ENCODE data around the gene CBLN1.

The CBLN1 gene

DNA sequence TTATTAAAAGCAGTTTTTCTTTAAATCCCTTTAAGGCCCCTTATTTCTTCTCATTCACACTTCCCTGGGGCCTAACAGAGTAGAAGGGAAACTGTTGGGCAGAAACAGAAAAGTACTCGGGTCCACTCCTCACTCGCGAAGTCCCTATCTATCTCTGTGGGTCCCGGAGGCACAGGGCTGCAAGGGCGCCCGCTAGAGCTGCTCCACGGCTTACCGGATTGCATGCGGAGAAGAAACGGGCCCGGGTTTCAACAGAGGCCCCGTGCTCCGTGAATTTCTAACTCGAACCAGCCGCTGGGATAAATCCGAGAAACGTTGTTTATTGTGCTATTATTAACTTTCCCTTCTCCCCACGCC is 4.3 kb downstream of the CBLN1 start:
- peak overlapping the region; percentile 42 for H3K4me3 ChIP-seq (ENCODE audit: low read depth, low read length)
- H3K27ac ChIP-seq (ENCODE audit: low read depth, low read length): no peak overlapping the region
- H3K27me3 ChIP-seq (ENCODE audit: control insufficient read depth, insufficient read depth, low read length): peaks cover 93% of the 10 kb centered on the region
- no peaks in the 10 kb centered on the region for H3K9me3 ChIP-seq (ENCODE audit: control insufficient read depth, insufficient read depth, low read depth, low read length)
- H3K4me1 ChIP-seq (ENCODE audit: control insufficient read depth, insufficient read depth, low read length): peaks cover 39% of the 10 kb centered on the region
- no peak overlapping the region for H3K9ac ChIP-seq (ENCODE audit: low read length)
- no peaks in the 10 kb centered on the region for H3K36me3 ChIP-seq (ENCODE audit: control insufficient read depth, insufficient read depth, low read length)

DNA sequence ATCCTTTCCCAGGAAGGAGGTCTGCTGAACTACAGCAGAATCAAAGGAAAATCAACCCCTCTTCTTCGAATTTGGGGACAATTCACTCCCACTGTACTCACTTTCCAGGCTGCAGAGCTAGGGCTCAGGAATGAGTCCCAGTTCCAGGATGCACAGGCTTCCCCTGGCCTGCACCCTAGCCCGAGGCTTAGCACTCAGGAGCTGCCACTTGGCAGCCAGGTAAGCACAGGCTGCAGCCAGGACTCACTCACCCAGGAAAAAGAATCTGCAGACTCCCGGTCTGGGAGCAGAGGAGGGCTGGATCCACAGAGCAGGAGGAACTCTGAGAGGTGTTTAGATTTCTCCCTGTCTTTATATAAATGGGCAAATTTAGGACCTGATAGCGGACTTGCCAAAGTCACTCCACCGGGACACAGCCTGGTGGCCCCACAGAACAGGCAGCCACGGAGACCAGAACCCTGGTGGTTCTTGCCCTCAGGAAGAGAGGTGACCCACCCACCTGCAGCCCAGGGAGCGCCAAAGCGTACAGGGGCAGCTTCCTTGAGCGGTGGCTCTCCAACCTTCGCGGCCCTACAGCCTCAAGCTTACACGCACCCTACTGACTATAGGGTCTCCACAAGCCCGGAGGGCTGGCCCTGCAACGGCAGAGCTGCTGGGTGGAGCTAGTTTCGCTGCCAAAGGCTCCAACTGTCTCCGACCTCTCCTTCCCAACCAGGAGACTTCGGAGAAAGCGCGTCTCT is 4.8 kb downstream of the CBLN1 start:
- peaks cover 39% of the 10 kb centered on the region for H3K4me1 ChIP-seq (ENCODE audit: control insufficient read depth, insufficient read depth, low read length)
- H3K27me3 ChIP-seq (ENCODE audit: control insufficient read depth, insufficient read depth, low read length): peaks cover 98% of the 10 kb centered on the region
- H3K36me3 ChIP-seq (ENCODE audit: control insufficient read depth, insufficient read depth, low read length): no peaks in the 10 kb centered on the region

DNA sequence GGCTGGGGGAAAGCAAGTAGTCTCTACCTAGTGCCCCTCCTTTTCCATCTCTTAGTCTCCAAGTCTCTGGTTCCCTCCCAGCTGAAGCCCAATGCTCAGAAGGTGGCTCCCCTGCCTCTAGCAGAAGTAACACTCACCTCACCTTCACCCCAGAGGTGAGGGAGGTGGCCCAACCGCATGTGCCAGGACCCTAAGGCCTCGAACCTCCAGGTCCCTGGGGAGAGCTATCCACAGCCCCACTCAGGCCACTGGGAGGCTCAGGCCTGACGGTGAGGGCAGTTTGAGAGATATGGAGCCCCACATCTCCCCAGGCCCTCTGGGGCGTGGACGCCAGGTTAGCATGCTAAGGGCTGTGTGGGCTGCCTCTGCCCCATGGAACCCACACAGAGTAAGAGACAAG is 5.8 kb downstream of the CBLN1 start:
- no peak overlapping the region for H3K4me3 ChIP-seq (ENCODE audit: low read depth, low read length)
- no peaks in the 10 kb centered on the region for H3K36me3 ChIP-seq (ENCODE audit: control insufficient read depth, insufficient read depth, low read length)
- H3K27me3 ChIP-seq (ENCODE audit: control insufficient read depth, insufficient read depth, low read length): peaks cover 99% of the 10 kb centered on the region
- no peak overlapping the region for H3K9ac ChIP-seq (ENCODE audit: low read length)
- H3K9me3 ChIP-seq (ENCODE audit: control insufficient read depth, insufficient read depth, low read depth, low read length): no peaks in the 10 kb centered on the region
- H3K27ac ChIP-seq (ENCODE audit: low read depth, low read length): no peak overlapping the region
- H3K4me1 ChIP-seq (ENCODE audit: control insufficient read depth, insufficient read depth, low read length): peaks cover 36% of the 10 kb centered on the region

More for the DNA sequence above, 4.8 kb downstream of the CBLN1 start:
- no peak overlapping the region for H3K9ac ChIP-seq (ENCODE audit: low read length)
- H3K27ac ChIP-seq (ENCODE audit: low read depth, low read length): no peak overlapping the region
- no peaks in the 10 kb centered on the region for H3K9me3 ChIP-seq (ENCODE audit: control insufficient read depth, insufficient read depth, low read depth, low read length)
- peak overlapping the region; percentile 42; the same call in 1 of the 2 replicates for H3K4me3 ChIP-seq (ENCODE audit: low read depth, low read length)

DNA sequence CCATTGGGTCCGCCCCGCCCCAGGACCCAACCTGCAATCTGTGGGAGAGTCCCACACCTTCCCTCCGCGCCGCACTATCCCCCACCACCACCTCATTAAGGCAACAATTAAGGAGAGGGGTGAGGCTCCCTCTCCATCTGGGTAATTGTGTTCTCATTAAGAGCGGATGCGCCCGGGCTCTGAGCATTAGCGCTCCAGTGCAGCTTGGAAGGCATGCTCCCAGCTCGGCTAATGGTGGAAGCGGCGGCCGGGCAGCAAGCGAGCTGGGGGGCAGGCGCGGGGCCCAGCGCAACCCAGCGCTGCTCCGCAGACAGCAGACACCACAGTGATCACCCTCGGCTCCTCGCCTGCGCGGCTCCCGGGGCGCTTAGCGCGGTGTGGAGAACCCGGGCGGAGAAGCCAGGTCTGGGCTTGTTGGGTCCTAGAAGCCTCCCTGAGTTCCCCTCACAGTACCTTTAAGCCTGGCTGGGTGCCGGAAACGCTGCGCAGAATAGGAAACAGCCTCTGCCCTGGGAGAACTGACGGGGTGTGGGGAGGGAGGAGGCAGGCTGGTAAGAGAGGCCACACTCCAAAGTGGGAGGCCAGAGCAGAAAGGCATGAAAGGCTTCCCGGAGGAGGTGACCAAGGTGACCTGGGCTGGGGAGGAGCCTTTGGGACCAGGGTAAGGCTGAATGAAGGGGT is 6.4 kb downstream of the CBLN1 start:
- H3K9ac ChIP-seq (ENCODE audit: low read length): no peak overlapping the region
- H3K4me1 ChIP-seq (ENCODE audit: control insufficient read depth, insufficient read depth, low read length): peaks cover 36% of the 10 kb centered on the region
- H3K27ac ChIP-seq (ENCODE audit: low read depth, low read length): no peak overlapping the region
- H3K36me3 ChIP-seq (ENCODE audit: control insufficient read depth, insufficient read depth, low read length): no peaks in the 10 kb centered on the region
- peaks cover 98% of the 10 kb centered on the region for H3K27me3 ChIP-seq (ENCODE audit: control insufficient read depth, insufficient read depth, low read length)
- peak overlapping the region; percentile 53 for H3K4me3 ChIP-seq (ENCODE audit: low read depth, low read length)
- H3K9me3 ChIP-seq (ENCODE audit: control insufficient read depth, insufficient read depth, low read depth, low read length): no peaks in the 10 kb centered on the region

DNA sequence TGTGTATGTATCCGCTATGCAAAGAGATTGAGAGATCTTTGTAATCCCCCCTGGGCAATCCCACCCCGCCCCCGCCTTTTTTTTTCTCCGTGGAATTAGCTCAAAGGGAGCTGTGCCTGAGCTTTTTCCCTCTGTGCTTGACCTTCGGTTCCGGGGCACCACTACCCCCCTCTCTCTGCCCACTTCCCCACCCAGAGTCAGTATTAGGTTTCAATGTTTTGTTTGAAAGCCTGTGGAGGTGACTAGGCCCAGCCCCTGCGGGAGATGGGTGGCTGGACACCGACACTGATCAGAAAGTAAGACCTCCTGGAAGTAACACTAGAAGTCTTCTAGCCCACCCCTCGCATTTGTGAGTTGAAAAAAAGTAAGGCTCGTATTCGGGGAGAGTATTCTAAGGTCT is 7.0 kb downstream of the CBLN1 start:
- Histone ChIP-seq H3K27me3 (ENCODE audit: control insufficient read depth, insufficient read depth, low read length) (peaks cover 98% of the 10 kb centered on the region), H3K9me3 (ENCODE audit: control insufficient read depth, insufficient read depth, low read depth, low read length) (no peaks in the 10 kb centered on the region), H3K4me3 (ENCODE audit: low read depth, low read length) (peak overlapping the region; percentile 53)

DNA sequence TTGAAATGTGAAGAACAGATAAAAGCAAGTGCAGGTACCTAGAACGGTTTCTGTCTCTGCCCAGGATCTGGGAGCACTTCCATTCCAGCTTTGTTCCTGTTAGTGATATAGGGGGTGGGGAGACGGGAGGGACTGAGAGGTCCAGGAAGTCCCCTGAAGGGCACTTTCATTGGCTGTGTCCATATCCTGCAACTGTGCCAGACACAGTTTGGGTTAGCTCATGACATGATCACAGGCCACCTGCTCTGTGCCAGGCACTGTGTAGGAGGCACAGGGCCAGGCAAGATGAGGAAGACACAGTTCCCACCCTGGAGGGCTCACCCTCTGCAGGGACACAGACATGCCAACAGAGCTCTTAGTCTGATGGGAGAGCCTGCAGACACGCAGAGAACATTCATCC is 7.9 kb downstream of the CBLN1 start:
- peaks cover 98% of the 10 kb centered on the region for H3K27me3 ChIP-seq (ENCODE audit: control insufficient read depth, insufficient read depth, low read length)
- H3K4me1 ChIP-seq (ENCODE audit: control insufficient read depth, insufficient read depth, low read length): peaks cover 30% of the 10 kb centered on the region; the same call in 1 of the 2 replicates
- H3K9me3 ChIP-seq (ENCODE audit: control insufficient read depth, insufficient read depth, low read depth, low read length): no peaks in the 10 kb centered on the region
- no peaks in the 10 kb centered on the region for H3K36me3 ChIP-seq (ENCODE audit: control insufficient read depth, insufficient read depth, low read length)
- H3K27ac ChIP-seq (ENCODE audit: low read depth, low read length): no peak overlapping the region
- H3K4me3 ChIP-seq (ENCODE audit: low read depth, low read length): no peak overlapping the region
- H3K9ac ChIP-seq (ENCODE audit: low read length): no peak overlapping the region

More for the DNA sequence above, 7.0 kb downstream of the CBLN1 start:
- H3K27ac ChIP-seq (ENCODE audit: low read depth, low read length): no peak overlapping the region
- no peak overlapping the region for H3K9ac ChIP-seq (ENCODE audit: low read length)
- H3K36me3 ChIP-seq (ENCODE audit: control insufficient read depth, insufficient read depth, low read length): no peaks in the 10 kb centered on the region
- H3K4me1 ChIP-seq (ENCODE audit: control insufficient read depth, insufficient read depth, low read length): peaks cover 30% of the 10 kb centered on the region; the same call in 1 of the 2 replicates

DNA sequence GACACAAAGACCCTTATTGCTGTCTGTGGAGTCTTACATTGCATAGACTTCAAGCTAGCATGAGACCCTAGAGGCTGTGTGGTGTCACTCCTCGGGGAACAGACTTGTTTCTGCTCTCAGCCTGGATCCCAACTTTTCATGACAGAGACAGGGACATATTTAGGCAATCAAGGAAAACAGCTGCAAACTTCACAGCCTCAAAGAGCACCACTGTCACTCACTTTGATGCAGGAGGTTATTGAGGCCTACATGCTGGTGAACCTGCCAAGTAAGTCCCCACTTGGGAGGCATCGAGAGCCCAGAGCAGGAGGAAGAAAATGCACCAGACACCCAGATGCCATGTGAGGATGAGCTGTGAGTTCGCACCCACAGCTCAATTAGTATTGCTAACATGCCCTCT is 10.3 kb downstream of the CBLN1 start:
- H3K36me3 ChIP-seq (ENCODE audit: control insufficient read depth, insufficient read depth, low read length): no peaks in the 10 kb centered on the region
- H3K4me1 ChIP-seq (ENCODE audit: control insufficient read depth, insufficient read depth, low read length): peaks cover 12% of the 10 kb centered on the region; the same call in 1 of the 2 replicates
- peaks cover 88% of the 10 kb centered on the region for H3K27me3 ChIP-seq (ENCODE audit: control insufficient read depth, insufficient read depth, low read length)
- H3K27ac ChIP-seq (ENCODE audit: low read depth, low read length): no peak overlapping the region
- H3K9me3 ChIP-seq (ENCODE audit: control insufficient read depth, insufficient read depth, low read depth, low read length): no peaks in the 10 kb centered on the region
- no peak overlapping the region for H3K9ac ChIP-seq (ENCODE audit: low read length)
- no peak overlapping the region for H3K4me3 ChIP-seq (ENCODE audit: low read depth, low read length)

DNA sequence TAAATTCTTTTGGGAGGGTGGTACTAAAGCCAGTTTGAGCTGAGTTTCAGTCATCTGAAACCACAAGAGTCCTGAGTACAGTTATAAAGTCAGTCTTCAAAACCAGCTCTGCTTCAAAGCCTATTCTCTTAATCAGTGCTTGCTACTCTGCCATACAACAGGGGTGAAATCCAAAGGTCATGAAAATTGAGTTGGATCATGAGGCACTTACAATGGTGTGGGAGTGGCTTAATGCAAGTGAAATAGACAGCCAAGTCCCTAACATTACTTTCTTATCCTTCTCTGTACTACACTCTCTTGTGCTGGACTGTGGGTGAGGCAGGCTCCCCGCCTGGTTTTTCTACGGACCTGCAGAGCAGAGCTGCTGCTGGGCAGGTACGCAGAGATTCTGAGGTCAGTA is 12.4 kb downstream of the CBLN1 start:
- Histone ChIP-seq H3K4me1 (ENCODE audit: control insufficient read depth, insufficient read depth, low read length) (no peaks in the 10 kb centered on the region), H3K36me3 (ENCODE audit: control insufficient read depth, insufficient read depth, low read length) (no peaks in the 10 kb centered on the region)

DNA sequence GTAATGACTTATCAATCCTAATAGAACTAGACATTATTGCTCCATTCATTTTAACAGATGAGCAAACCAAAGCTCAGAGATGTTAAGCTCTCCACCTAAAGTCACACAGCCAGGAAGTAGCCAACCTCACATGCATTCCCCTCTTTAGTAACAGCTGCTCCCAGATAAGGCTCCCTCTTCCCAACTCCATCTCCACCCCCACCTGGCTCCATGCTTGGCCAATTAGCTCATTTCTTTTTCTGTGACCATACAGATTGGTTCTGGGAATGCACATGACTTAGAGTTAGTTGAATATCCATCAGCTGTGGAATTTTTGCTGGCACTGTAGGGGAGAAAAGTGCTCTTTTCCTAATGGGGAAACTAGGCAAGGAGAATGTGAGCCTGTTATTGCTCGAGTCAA is 13.0 kb downstream of the CBLN1 start:
- no peaks in the 10 kb centered on the region for H3K9me3 ChIP-seq (ENCODE audit: control insufficient read depth, insufficient read depth, low read depth, low read length)
- no peak overlapping the region for H3K9ac ChIP-seq (ENCODE audit: low read length)

More for the DNA sequence above, 12.4 kb downstream of the CBLN1 start:
- Histone ChIP-seq H3K4me3 (ENCODE audit: low read depth, low read length) (no peak overlapping the region), H3K9me3 (ENCODE audit: control insufficient read depth, insufficient read depth, low read depth, low read length) (no peaks in the 10 kb centered on the region), H3K27ac (ENCODE audit: low read depth, low read length) (no peak overlapping the region), H3K27me3 (ENCODE audit: control insufficient read depth, insufficient read depth, low read length) (peaks cover 76% of the 10 kb centered on the region), H3K9ac (ENCODE audit: low read length) (no peak overlapping the region)

DNA sequence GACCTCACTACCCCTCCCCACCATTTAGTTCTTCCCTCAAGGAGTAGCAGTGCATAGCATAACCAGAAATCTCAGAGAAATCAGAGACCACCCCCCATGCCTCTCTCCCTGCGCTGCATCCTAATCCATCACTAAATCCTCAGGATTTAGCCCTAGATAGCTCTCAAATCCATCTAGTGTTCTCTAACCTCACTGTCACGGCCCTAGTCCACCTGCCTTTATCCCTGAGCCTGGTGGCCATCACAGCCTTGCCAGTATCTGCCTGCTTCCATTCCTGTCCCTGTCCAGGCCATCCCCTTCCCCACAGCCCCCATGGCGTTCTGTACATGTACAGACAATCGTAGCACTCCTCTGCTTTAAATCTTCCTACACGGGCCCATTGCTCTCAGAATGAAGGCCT is 19.1 kb downstream of the CBLN1 start:
- H3K27me3 ChIP-seq (ENCODE audit: control insufficient read depth, insufficient read depth, low read length): peaks cover 25% of the 10 kb centered on the region; the same call in 1 of the 2 replicates
- H3K27ac ChIP-seq (ENCODE audit: low read depth, low read length): no peak overlapping the region
- no peak overlapping the region for H3K4me3 ChIP-seq (ENCODE audit: low read depth, low read length)
- peaks cover 4% of the 10 kb centered on the region for H3K4me1 ChIP-seq (ENCODE audit: control insufficient read depth, insufficient read depth, low read length)
- H3K9ac ChIP-seq (ENCODE audit: low read length): no peak overlapping the region
- no peaks in the 10 kb centered on the region for H3K36me3 ChIP-seq (ENCODE audit: control insufficient read depth, insufficient read depth, low read length)
- H3K9me3 ChIP-seq (ENCODE audit: control insufficient read depth, insufficient read depth, low read depth, low read length): no peaks in the 10 kb centered on the region

More for the DNA sequence above, 13.0 kb downstream of the CBLN1 start:
- H3K27ac ChIP-seq (ENCODE audit: low read depth, low read length): no peak overlapping the region
- no peaks in the 10 kb centered on the region for H3K36me3 ChIP-seq (ENCODE audit: control insufficient read depth, insufficient read depth, low read length)
- no peak overlapping the region for H3K4me3 ChIP-seq (ENCODE audit: low read depth, low read length)
- no peaks in the 10 kb centered on the region for H3K4me1 ChIP-seq (ENCODE audit: control insufficient read depth, insufficient read depth, low read length)
- H3K27me3 ChIP-seq (ENCODE audit: control insufficient read depth, insufficient read depth, low read length): peaks cover 70% of the 10 kb centered on the region

DNA sequence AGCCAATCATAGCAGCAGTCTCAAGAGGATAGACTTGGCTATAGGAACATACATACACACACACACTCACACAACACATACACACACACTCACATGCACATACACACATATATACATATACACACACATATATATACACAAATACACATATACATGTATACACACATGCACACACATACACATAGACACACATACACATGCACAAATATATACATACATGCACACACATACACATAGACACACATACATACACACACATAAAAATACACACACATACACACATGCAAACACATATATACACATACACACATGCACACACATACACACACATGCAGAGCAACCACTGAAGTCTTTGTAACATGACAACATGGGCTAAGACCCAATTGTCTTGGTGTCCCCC is 19.7 kb downstream of the CBLN1 start:
- Histone ChIP-seq H3K4me1 (ENCODE audit: control insufficient read depth, insufficient read depth, low read length) (peaks cover 4% of the 10 kb centered on the region), H3K27me3 (ENCODE audit: control insufficient read depth, insufficient read depth, low read length) (peaks cover 20% of the 10 kb centered on the region; the same call in 1 of the 2 replicates), H3K36me3 (ENCODE audit: control insufficient read depth, insufficient read depth, low read length) (no peaks in the 10 kb centered on the region), H3K9ac (ENCODE audit: low read length) (no peak overlapping the region), H3K4me3 (ENCODE audit: low read depth, low read length) (no peak overlapping the region), H3K27ac (ENCODE audit: low read depth, low read length) (no peak overlapping the region), H3K9me3 (ENCODE audit: control insufficient read depth, insufficient read depth, low read depth, low read length) (no peaks in the 10 kb centered on the region)

Data from HUES6 (cell line).